Lung (tissue), 12 donors: ENCODE results near the gene ZMAT2. TPM values are rescaled to one million over a fixed set of nuclear protein-coding genes. Genes with fewer than 3 reads are reported as not detected.

ENCODE experiments used
- ATAC-seq: fragments of 200-7000 bp; cut with Tn5 transposase; one replicate; pipeline ENCODE4 v1.9.1; 2020; ENCODE audit warnings: moderate number of reproducible peaks; ENCODE audit not compliant: insufficient read depth, low FRiP score
- DNase-seq, 3 donors: peaks; one replicate each; pipeline ENCODE4 v3.0.0-alpha.2; 2013 to 2017
- H3K27ac ChIP-seq, 2 donors: one replicate each; pipeline ENCODE4 v1.5.1; 2013; ENCODE audit warnings: mild to moderate bottlenecking in 2 of 2, moderate library complexity in 2 of 2, control low read depth in 1 of 2, inconsistent platforms in 1 of 2, low read depth in 1 of 2, low read length in 1 of 2
- H3K27me3 ChIP-seq, 3 donors: one replicate each; pipeline ENCODE4 v1.5.1; 2013; ENCODE audit warnings: low read length in 2 of 3; ENCODE audit not compliant: control insufficient read depth in 3 of 3, insufficient read depth in 3 of 3
- H3K36me3 ChIP-seq, 4 donors: one replicate each; pipeline ENCODE4 v1.5.1; 2013; ENCODE audit warnings: low read length in 4 of 4, mild to moderate bottlenecking in 1 of 4, moderate library complexity in 1 of 4; ENCODE audit not compliant: control insufficient read depth in 4 of 4, insufficient read depth in 4 of 4
- H3K4me1 ChIP-seq, 5 donors: one replicate each; pipeline ENCODE4 v1.5.1; 2013; ENCODE audit warnings: low read length in 5 of 5, mild to moderate bottlenecking in 2 of 5, moderate library complexity in 1 of 5; ENCODE audit not compliant: control insufficient read depth in 5 of 5, insufficient read depth in 5 of 5
- H3K4me3 ChIP-seq: one replicate; pipeline ENCODE4 v1.5.1; 2013; ENCODE audit warnings: mild to moderate bottlenecking, control low read depth, moderate library complexity
- H3K9ac ChIP-seq, 2 donors: one replicate each; pipeline ENCODE4 v1.5.1; 2013; ENCODE audit warnings: low read length in 2 of 2, control low read depth in 1 of 2; ENCODE audit not compliant: insufficient read depth in 1 of 2
- H3K9me3 ChIP-seq, 4 donors: one replicate each; pipeline ENCODE4 v1.5.1; 2013; ENCODE audit warnings: low read length in 3 of 4, mild to moderate bottlenecking in 1 of 4, moderate library complexity in 1 of 4; ENCODE audit not compliant: control insufficient read depth in 4 of 4, insufficient read depth in 3 of 4
- WGBS, 2 donors: extraction: QIAGEN DNeasy Blood & Tissue Kit; methylation state at CpG; one replicate each; pipeline ENCODE4 v1.1.7; 2013; 5-methylcytosine and 5-hydroxymethylcytosine counted together
- polyA plus RNA-seq, 2 donors: library from polyadenylated mRNA; stranded (reverse); fragments of 200-250 nt; gene quantifications; one replicate each; pipeline ENCODE4 v1.2.1, GENCODE V29; 2013
- total RNA-seq, 2 donors: library from RNA; depleted of rRNA in 1 of 2; stranded (reverse); fragments of >200 nt in 1 of 2; gene quantifications; one replicate each; pipeline ENCODE4 v1.2.1, GENCODE V29; 2014 to 2021
- TF ChIP-seq, protein P1 (sequence below): IDR thresholded peaks from 2 replicates; pipeline ENCODE4 v1.5.1; 2012; ENCODE audit warnings: mild to moderate bottlenecking; ENCODE audit errors: control extremely low read depth, extremely low read depth
- donor health status: control.
- donor health status: control.
- donor health status: Bipolar disorder and iron deficiency.
- donor health status: healthy.
- donor health status: DM: yes; HTN: yes; CAD: no.

Gene ZMAT2
- total and polyA plus RNA-seq, 4 donors: 30.2 to 73.8 (median 47.7) TPM

DNA sequence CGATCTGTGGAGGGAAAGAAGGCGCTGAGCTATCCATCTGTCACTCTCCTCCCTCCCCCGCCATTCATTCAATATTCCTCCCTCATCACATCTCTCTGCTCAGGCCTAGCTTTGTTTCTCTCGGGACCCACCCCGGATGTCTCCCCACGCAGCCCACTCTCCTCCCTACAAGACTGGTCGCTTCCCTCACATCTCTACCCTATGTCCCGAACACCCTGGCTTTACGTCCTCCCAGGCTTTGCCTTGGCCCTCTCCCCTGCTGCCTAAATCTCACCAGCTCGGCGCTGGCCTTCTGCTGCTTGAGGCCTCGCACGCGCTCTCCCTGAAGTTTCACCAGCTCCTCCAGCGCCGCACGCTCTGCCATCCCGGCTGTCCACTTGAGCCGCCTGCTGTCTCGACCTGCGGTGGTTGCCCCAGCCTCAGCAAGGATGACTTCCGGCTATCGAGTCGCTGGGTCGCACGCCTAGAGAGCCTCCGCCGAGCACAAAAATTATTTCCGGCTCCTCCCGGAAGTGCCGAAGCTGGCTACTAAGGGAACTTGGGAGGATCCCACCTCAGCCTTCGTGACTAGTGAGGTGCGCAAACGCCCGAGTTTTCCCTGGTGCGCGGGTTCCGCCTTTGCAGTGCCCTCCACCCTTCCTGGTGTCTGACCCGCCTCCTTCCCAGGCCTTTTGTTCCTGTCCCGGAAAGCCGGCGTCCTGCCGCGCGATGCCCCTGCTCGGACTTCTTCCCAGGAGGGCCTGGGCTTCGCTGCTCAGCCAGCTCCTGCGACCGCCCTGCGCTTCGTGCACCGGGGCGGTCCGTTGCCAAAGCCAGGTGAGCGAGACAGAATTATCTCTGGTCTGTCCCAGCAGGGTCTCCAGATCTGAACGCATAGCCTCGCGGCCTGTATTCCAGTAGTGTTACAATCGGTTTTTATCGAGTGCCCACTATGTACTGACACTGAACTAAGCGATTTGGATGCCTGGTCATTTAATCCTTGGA lies 9.0 kb upstream of the ZMAT2 start, which contains the start of the genes HARS1 and HARS2:
Gene HARS1, minus strand, starts transcription at position 430 of the 984 bp plus-strand sequence. Its CDS starts 66 bp downstream, at position 364.
Gene HARS2, plus strand, starts transcription at position 515 of the 984 bp plus-strand sequence. Its CDS starts 194 bp downstream, at position 709.
- peaks cover 13 to 31% (median 25%) of the 10 kb centered on the region in 4 donors for H3K36me3 ChIP-seq
- peak; percentile 96 for ATAC-seq
- peak within 1 kb of the TSS; percentile 87 for H3K4me3 ChIP-seq
- H3K9ac ChIP-seq: peak within 1 kb of the TSS; percentile 85 to 96
- H3K4me1 ChIP-seq: peaks cover 0 to 13% (median 9%) of the 10 kb centered on the region in 5 donors
- H3K27ac ChIP-seq: peak within 1 kb of the TSS; percentile 81 to 90
- TF ChIP-seq, protein P1, sequence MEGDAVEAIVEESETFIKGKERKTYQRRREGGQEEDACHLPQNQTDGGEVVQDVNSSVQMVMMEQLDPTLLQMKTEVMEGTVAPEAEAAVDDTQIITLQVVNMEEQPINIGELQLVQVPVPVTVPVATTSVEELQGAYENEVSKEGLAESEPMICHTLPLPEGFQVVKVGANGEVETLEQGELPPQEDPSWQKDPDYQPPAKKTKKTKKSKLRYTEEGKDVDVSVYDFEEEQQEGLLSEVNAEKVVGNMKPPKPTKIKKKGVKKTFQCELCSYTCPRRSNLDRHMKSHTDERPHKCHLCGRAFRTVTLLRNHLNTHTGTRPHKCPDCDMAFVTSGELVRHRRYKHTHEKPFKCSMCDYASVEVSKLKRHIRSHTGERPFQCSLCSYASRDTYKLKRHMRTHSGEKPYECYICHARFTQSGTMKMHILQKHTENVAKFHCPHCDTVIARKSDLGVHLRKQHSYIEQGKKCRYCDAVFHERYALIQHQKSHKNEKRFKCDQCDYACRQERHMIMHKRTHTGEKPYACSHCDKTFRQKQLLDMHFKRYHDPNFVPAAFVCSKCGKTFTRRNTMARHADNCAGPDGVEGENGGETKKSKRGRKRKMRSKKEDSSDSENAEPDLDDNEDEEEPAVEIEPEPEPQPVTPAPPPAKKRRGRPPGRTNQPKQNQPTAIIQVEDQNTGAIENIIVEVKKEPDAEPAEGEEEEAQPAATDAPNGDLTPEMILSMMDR: no peak
- WGBS, 2 donors: 1% methylated on average over 58 to 61 of the region's 61 CpGs
- H3K9me3 ChIP-seq: no peaks in the 10 kb centered on the region
- DNase-seq: peak; percentile 89 to 95 (median 91)
- no peaks in the 10 kb centered on the region for H3K27me3 ChIP-seq

DNA sequence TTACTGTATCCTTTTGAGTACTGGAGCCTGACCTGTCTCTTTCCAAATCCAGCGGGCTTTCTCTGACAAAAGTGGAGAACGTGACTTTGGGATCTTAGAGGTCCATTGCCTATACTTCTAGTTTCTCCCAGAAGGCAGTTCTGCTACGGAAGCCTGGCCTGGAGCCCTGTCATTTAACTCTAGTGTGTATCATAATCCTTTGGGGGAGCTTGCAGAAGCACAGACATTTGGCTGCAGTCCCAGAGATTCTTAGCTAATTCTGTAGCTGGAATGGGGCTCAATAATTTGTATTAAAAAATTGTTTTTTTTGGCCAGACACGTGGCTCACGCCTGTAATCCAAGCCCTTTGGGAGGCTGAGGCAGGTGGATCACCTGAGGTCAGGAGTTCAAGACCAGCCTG lies 6.0 kb upstream of the ZMAT2 start:
- Histone ChIP-seq H3K27ac (no peak overlapping the region), H3K4me1 (peaks cover 0 to 13% (median 9%) of the 10 kb centered on the region in 5 donors), H3K27me3 (no peaks in the 10 kb centered on the region), H3K9ac (no peak overlapping the region), H3K4me3 (no peak overlapping the region), H3K36me3 (peaks cover 32 to 57% (median 44%) of the 10 kb centered on the region in 4 donors), H3K9me3 (no peaks in the 10 kb centered on the region)
- ATAC-seq (no peak), DNase-seq (peak in 2 of 3 donors; percentile 18 to 35)
- 80 to 85% methylated on average over 5 of the region's 5 CpGs for WGBS, 2 donors
- TF ChIP-seq, protein P1: no peak

DNA sequence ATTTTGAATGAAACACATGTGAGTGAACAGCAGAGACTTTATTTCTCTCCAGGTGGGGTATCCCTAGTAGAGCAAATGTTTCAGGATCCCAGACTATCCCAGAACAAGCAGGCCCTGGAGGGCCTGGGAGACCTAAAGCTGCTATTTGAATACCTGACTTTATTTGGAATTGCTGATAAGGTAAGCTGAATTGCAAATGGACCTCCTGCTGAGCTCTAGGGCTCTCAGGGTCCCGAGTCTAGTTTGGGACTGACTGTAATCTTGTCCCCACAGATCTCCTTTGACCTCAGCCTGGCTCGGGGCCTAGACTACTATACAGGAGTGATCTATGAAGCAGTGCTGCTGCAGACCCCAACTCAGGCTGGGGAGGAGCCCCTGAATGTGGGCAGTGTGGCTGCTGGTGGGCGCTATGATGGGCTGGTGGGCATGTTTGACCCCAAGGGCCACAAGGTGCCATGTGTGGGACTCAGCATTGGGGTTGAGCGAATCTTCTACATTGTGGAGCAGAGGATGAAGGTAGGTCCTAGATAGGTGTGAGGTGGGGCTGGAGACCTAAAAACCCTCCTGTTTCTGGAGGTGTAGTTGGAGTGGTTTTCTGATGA lies 3.3 kb upstream of the ZMAT2 start:
- DNase-seq (no peak), ATAC-seq (no peak)
- TF ChIP-seq, protein P1: no peak
- WGBS, 2 donors: 91 to 96% methylated on average over 4 of the region's 4 CpGs
- Histone ChIP-seq H3K4me1 (peaks cover 0 to 18% (median 11%) of the 10 kb centered on the region in 5 donors), H3K9ac (no peak overlapping the region), H3K27ac (no peak overlapping the region), H3K36me3 (peaks cover 44 to 59% (median 46%) of the 10 kb centered on the region in 4 donors), H3K27me3 (no peaks in the 10 kb centered on the region), H3K4me3 (no peak overlapping the region), H3K9me3 (no peaks in the 10 kb centered on the region)
